Activated CD8-positive, alpha-beta memory T cell treated with anti-CD3 and anti-CD28 coated beads, Interleukin-2, amount 50 U/mL, for 24 hours (primary cell): ENCODE data around the gene STX1B.

ENCODE experiments used
- DNase-seq: peaks from one replicate; pipeline ENCODE4 v3.0.0-alpha.2; 2020; ENCODE audit errors: extremely low read depth

Gene STX1B

DNA sequence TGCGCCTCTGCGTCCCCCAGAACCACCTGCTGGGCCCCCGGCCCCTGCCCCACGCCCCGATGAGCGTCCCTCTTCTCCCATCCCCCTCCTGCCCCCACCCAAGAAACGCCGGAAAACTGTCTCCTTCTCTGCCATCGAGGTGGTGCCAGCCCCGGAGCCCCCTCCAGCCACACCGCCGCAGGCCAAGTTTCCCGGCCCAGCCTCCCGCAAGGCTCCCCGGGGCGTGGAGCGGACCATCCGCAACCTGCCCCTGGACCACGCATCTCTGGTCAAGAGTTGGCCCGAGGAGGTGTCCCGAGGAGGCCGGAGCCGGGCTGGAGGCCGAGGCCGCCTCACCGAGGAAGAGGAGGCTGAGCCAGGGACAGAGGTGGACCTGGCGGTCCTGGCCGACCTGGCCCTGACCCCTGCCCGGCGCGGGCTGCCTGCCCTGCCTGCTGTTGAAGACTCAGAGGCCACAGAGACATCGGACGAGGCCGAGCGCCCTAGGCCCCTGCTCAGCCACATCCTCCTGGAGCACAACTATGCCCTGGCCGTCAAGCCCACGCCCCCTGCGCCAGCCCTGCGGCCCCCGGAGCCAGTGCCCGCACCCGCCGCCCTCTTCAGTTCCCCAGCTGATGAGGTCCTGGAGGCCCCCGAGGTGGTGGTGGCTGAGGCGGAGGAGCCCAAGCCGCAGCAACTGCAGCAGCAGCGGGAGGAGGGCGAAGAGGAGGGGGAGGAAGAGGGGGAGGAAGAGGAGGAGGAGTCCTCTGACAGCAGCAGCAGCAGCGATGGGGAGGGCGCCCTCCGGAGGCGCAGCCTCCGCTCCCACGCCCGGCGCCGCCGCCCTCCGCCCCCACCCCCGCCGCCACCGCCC is 31.0 kb downstream of the STX1B start:
- DNase-seq, result no peak

- DNase-seq, result no peak
Measured at GRCh38 chr16:30977502-30977901, 32.9 kb downstream of the STX1B start.

GRCh38 chr16:30976486-30976885 is 34.0 kb downstream of the STX1B start:
- DNase-seq, result no peak

DNA sequence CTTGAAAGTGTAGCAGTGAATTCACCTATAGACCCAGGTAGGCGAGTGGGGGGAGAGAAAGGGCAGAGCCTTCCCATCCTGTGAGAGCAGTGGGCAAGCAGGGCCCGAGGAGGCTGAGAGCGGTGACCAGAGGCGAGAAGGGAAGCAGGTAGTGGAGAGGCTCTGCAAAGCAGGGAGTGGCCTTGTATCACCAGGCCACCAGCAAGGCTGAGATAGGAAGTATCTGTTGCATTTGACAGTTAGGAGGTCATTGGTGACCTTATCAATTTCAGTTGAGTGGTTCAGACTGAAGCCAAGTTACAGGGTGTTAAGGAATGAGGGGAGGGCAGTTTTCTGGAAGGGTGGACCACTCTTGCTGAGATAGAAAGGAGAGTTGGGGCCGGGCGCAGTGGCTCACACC is 36.1 kb downstream of the STX1B start:
- no peak for DNase-seq

GRCh38 chr16:30972872-30973271 is 37.6 kb downstream of the STX1B start:
- no peak for DNase-seq

GRCh38 chr16:30971298-30971697 is 39.1 kb downstream of the STX1B start:
- DNase-seq, result no peak

DNA sequence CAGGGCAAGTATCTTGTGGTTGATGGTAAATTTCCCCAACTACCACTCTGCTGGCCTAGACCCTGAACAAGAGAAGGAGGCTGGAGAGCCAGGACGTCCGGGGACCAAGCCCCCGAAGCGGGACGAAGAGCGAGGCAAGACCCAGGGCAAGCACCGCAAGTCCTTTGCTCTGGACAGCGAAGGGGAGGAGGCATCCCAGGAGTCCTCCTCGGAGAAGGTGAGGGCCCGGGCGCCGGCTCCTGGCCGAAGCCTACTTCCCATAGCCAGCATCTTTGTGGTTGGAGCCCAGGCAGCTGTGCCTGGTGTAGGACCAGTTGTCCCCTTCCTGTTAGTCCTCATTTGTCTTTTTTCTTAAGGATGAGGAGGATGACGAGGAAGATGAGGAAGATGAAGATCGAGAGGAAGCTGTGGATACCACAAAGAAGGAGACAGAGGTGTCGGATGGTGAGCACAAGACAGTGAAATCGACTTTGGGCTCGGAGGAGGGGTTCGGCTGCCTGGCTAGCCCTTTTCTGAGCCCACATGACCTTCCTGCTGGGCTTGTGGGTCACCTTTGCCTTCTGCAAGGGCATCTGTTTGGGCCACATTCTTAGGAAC is 41.1 kb downstream of the STX1B start:
- DNase-seq, result no peak

DNA sequence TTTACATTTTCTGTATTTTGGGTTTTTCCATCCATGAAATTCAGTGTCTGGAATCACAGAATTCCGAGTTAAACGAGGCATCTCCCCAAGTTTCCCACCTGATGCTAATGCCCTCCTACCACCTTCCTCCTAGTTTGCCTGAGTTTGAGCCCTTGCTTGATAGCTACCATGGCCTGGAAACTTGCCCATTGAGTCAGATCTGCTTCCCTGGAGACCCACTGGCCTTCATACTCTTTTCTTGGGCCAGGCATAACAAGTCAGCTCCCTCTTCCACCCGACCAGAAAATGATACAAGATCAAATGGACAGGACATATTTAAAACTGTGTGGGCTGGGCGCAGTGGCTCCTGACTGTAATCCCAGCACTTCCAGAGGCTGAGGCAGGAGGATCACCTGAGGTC is 42.6 kb downstream of the STX1B start:
- no peak for DNase-seq

- DNase-seq, result no peak
Measured at GRCh38 chr16:30966033-30966619, 44.3 kb downstream of the STX1B start.

GRCh38 chr16:30965436-30965835 is 45.0 kb downstream of the STX1B start:
- no peak for DNase-seq

GRCh38 chr16:30964574-30965226 is 45.7 kb downstream of the STX1B start:
- DNase-seq, result no peak

GRCh38 chr16:30963925-30964511 is 46.4 kb downstream of the STX1B start:
- no peak for DNase-seq

DNA sequence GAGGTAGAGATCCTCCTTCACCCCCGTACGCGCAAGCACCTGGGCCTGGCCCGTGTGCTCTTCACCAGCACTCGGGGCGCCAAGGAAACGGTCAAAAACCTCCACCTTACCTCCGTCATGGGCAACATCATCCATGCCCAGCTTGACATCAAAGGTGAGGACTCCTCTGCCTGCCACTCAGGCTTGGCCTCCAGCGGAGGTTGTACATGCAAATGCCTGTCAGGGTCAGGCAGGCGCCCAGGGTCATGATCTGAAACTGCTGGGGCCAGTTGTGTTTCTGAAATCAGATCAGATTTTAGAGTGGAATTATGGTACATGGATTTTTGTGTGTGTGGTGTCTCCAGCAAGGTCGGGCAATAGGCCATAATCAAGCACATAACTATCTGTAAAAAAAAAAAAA is 49.1 kb downstream of the STX1B start:
- DNase-seq, result no peak

GRCh38 chr16:30958175-30959079 is 52.0 kb downstream of the STX1B start:
- DNase-seq, result no peak

DNA sequence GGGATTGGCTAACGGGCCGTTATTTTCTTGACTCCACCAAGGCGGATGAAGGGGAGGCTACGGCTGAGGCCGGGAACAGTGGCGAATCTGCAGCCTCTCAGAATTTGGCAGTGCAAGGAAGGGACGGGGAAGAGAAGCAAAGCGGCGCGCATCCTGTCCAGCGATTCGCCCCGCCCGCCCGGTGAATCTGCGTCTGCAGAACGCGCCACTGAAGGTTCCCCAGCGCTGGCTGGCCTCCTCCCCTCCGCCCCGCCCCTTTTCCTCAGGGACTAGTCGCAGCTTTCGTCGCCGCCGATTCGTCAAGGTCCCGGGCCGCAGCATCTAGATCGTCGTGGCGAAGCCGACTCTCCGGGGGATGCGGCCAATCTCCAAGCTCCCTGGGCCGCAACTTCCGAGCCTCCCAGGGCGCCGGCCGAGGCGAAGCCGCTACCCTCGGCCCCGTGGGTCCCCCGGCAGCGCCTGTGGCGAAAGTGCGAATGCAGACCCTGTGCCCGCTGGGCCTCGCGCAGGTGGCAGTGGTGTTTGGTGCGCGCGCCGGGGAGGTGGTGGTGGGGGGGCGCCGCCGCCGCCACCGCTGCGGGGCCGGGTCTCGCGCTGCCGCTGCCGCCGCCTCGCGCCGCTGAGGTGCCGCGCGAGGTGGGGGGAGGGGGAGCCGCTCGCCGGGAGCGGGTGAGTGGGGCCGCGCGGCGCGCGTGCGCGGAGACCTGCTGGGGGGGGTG is 52.8 kb downstream of the STX1B start, which contains the start of gene SETD1A:
Gene SETD1A, plus strand, starts transcription at position 299 of the 719 bp plus-strand sequence. CDS start 978 bp downstream, outside the sequence.
- peak; percentile 94 for DNase-seq

DNA sequence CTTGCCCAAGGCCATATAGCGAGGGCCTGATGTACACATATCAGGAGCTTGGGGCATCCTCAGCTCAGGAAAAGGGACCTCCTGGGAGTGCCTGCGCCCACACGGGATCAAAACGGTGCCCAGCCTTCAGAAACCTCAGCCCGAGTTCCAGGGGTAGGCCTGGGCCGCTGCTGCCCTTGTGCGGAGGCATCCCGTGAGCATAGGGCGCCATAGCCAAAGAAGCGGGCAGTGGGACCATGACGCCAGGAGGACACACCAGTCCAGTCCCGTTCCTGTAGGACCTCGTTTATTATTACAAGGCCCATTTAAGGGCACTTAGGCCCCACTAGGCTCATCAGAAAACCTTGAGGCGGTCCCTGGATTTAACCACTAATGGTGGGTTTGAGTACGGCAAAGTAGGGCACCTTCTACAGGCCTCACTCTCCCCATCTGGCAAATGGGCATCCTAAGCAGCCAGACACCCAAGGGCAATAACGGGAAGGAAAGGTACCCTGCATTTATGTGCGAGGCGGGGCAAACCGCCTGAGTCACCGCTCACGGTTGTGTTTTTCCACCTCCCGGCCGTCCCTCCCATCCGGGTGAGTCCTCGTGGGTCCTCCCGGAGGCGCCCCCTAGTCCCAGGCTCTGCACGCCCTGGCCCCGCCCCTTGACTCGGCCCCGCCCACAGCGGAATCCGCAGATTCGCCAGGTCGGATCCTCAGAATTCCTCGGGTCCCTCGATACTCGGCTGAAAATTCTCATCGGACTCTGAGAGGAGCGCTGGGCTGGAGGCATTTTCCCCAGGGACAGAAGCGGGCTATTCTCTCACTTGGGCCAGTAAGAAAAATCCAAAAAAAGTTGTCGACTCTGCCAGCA is 53.6 kb downstream of the STX1B start:
- DNase-seq, result peak; percentile 80

GRCh38 chr16:30954993-30955392 is 55.4 kb downstream of the STX1B start:
- no peak for DNase-seq

DNA sequence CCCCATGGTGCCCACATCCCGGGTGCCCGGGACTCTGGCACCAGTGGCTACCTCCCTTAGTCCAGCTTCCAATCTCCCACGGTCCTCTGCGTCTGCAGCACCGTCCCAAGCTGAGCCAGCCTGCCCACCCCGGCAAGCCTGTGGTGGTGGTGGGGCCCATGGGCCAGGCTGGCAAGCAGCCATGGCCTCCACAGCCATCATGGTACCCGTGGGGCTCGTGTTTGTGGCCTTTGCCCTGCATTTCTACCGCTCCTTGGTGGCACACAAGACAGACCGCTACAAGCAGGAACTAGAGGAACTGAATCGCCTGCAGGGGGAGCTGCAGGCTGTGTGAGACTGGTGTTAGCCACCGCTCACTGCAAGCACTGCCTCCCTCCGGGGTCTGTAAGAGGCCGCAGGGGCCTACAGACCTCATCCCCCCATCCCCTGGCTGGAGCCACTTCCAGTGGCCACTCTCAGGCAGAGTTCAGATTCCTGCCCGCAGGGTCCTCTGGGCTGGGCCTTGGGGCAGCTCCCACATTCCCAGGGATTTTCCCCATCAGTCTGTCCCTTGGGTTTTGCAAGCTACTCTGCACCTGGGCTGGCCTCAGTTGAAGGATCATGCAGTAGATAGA is 56.8 kb downstream of the STX1B start:
- peak; percentile 31 for DNase-seq

DNA sequence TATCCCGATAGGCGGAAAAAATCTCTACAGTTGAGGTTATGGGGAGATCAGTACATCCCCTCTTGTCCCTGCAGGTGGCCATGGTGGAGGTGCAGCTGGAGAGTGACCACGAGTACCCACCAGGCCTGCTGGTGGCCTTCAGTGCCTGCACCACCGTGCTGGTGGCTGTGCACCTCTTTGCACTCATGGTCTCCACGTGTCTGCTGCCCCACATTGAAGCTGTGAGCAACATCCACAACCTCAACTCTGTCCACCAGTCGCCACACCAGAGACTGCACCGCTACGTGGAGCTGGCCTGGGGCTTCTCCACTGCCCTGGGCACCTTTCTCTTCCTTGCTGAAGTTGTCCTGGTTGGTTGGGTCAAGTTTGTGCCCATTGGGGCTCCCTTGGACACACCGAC is 57.3 kb downstream of the STX1B start:
- no peak for DNase-seq
